ACC112 (cell line): ENCODE measurements around the gene WDR27.
"Not testable (repeated sequence)": the region's sequence is repeated elsewhere in the genome, so short reads cannot be mapped to it uniquely, and the experiment has no call there.

Source experiments
- H2AFZ ChIP-seq: fragments of 200-600 bp; sonication (generic); one replicate; pipeline ENCODE4 v1.6.0; 2017; ENCODE audit warnings: antibody characterized with exemption, low read length; ENCODE audit not compliant: unreplicated experiment
- H3K27ac ChIP-seq: fragments of 200-600 bp; sonication (generic); 2 replicates; pipeline ENCODE4 v1.5.1; 2014; ENCODE audit warnings: low read depth, mild to moderate bottlenecking, antibody characterized with exemption, low read length, moderate library complexity
- H3K27me3 ChIP-seq: fragments of 200-600 bp; sonication (generic); 2 replicates; pipeline ENCODE4 v1.6.1; 2014; ENCODE audit warnings: mild to moderate bottlenecking, antibody characterized with exemption, low read length, moderate library complexity, mixed read lengths; ENCODE audit not compliant: insufficient read depth
- H3K36me3 ChIP-seq: fragments of 200-600 bp; sonication (generic); 2 replicates; pipeline ENCODE4 v1.6.1; 2016; ENCODE audit warnings: mild to moderate bottlenecking, antibody characterized with exemption, low read length, moderate library complexity, mixed read lengths; ENCODE audit not compliant: insufficient read depth
- H3K4me1 ChIP-seq: fragments of 200-600 bp; sonication (generic); one replicate; pipeline ENCODE4 v1.6.1; 2016; ENCODE audit warnings: low read length, mixed read lengths; ENCODE audit not compliant: insufficient read depth, unreplicated experiment, control insufficient read depth
- H3K4me3 ChIP-seq: fragments of 200-600 bp; sonication (generic); 2 replicates; pipeline ENCODE4 v1.5.1; 2014; ENCODE audit warnings: mild to moderate bottlenecking, low read depth, low read length
- H3K79me2 ChIP-seq: fragments of 200-600 bp; sonication (generic); one replicate; pipeline ENCODE4 v1.6.0; 2016; ENCODE audit warnings: low read length; ENCODE audit not compliant: control insufficient read depth, unreplicated experiment, insufficient read depth

Gene WDR27

GRCh38 chr6:169624785-169625184 is 77.0 kb downstream of the WDR27 start:
- Histone ChIP-seq H3K27ac (no peak overlapping the region), H3K27me3 (no peaks in the 10 kb centered on the region), H2AFZ (no peak overlapping the region), H3K4me3 (no peak overlapping the region), H3K4me1 (peaks cover 10% of the 10 kb centered on the region), H3K36me3 (no peaks in the 10 kb centered on the region), H3K79me2 (no peaks in the 10 kb centered on the region)

DNA sequence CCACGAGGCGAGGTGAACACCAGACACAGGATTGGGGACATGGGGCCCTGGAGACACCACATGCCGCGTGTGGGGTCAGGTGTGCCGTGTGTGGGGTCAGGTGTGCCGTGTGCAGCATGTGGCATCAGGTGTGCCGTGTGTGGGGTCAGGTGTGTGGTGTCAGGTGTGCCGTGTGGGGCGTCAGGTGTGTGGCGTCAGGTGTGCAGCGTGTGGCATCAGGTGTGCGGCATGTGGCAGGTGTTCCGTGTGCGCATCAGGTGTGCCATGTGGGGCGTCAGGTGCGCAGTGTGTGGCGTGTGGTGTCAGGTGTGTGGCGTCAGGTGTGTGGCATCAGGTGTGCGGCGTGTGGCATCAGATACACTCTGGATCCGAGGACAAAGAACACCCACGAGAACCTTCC is 77.9 kb downstream of the WDR27 start:
- Histone ChIP-seq H2AFZ (no peak overlapping the region), H3K36me3 (no peaks in the 10 kb centered on the region), H3K4me1 (peaks cover 18% of the 10 kb centered on the region), H3K4me3 (no peak overlapping the region), H3K27ac (no peak overlapping the region), H3K79me2 (no peaks in the 10 kb centered on the region), H3K27me3 (no peaks in the 10 kb centered on the region)

DNA sequence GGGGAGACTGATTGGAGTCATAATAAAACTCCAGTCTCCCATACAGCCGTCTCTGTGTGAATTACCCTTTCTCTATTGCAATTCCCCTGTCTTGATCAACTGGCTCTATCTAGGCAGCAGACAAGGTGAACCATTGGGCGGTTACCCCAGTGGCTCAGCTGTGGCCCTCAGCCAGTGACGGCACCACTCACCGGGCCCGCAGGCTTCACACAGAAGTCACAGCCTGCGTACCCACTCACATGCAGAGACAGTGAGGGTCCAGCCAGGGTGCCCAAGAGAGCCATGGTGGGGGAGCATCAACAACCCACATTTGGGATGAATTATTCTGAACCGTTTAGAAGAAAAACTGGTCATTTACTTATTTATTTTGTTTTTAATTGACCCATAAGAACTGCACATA is 78.5 kb downstream of the WDR27 start:
- H3K79me2 ChIP-seq: no peaks in the 10 kb centered on the region
- no peaks in the 10 kb centered on the region for H3K27me3 ChIP-seq
- no peak overlapping the region for H3K27ac ChIP-seq
- no peak overlapping the region for H2AFZ ChIP-seq
- no peak overlapping the region for H3K4me3 ChIP-seq
- H3K4me1 ChIP-seq: peaks cover 23% of the 10 kb centered on the region
- no peaks in the 10 kb centered on the region for H3K36me3 ChIP-seq

DNA sequence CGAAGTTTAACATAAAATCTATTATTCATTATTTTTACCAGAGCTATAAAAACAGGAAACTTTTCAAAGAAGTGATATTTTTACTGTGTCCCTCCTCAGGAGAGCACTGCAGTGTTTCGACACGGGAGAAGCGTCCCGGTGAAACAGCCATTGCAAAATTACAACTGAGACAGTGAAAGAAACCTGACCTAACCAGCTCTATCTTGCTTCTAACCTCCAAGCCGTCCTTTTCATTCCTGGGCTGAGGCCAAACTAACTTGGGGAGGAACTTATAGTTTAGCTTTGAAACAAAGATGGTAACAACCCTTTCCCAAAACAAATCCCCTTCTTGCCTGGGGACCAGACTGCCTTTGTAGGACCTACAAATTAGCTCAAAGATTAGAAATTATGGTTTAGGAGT is 79.2 kb downstream of the WDR27 start:
- Histone ChIP-seq H3K27me3 (no peaks in the 10 kb centered on the region), H3K4me1 (peaks cover 23% of the 10 kb centered on the region), H3K27ac (no peak overlapping the region), H3K4me3 (no peak overlapping the region), H3K36me3 (no peaks in the 10 kb centered on the region), H3K79me2 (no peaks in the 10 kb centered on the region), H2AFZ (no peak overlapping the region)

- H3K27ac ChIP-seq: no peak overlapping the region
- H3K36me3 ChIP-seq: no peaks in the 10 kb centered on the region
- H2AFZ ChIP-seq: no peak overlapping the region
- no peaks in the 10 kb centered on the region for H3K27me3 ChIP-seq
- H3K4me1 ChIP-seq: peaks cover 23% of the 10 kb centered on the region
- H3K79me2 ChIP-seq: no peaks in the 10 kb centered on the region
- H3K4me3 ChIP-seq: no peak overlapping the region
These were observed 80.5 kb downstream of the WDR27 start for GRCh38 chr6:169621311-169621710.

- no peaks in the 10 kb centered on the region for H3K27me3 ChIP-seq
- no peak overlapping the region for H3K4me3 ChIP-seq
- H3K79me2 ChIP-seq: no peaks in the 10 kb centered on the region
- H2AFZ ChIP-seq: no peak overlapping the region
- peak overlapping the region; percentile 85 for H3K27ac ChIP-seq
- H3K36me3 ChIP-seq: no peaks in the 10 kb centered on the region
- H3K4me1 ChIP-seq: peaks cover 23% of the 10 kb centered on the region
These were observed 81.4 kb downstream of the WDR27 start for GRCh38 chr6:169620171-169621130.

DNA sequence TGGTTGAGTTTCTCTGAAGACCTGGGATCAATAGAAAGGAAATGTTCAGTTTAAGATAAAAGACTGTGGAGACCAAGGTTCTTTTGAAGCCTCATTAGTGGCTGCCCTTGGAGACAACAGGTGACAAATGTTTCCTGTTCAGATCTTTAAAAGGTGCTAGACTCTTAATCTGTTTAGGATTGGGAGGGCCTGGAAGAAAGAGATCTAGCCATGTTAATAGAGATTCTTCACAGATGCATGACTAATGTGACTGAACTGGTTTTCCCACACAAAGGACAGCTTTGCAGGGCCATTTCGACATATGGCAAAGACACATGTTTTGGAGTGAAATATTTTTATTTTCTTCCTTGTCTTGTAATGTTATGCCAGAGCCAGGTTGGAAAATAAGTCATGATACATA is 82.2 kb downstream of the WDR27 start:
- no peaks in the 10 kb centered on the region for H3K79me2 ChIP-seq
- H3K36me3 ChIP-seq: no peaks in the 10 kb centered on the region
- no peak overlapping the region for H2AFZ ChIP-seq
- peak overlapping the region; percentile 85 for H3K27ac ChIP-seq
- H3K4me1 ChIP-seq: peaks cover 23% of the 10 kb centered on the region
- no peak overlapping the region for H3K4me3 ChIP-seq
- H3K27me3 ChIP-seq: no peaks in the 10 kb centered on the region

DNA sequence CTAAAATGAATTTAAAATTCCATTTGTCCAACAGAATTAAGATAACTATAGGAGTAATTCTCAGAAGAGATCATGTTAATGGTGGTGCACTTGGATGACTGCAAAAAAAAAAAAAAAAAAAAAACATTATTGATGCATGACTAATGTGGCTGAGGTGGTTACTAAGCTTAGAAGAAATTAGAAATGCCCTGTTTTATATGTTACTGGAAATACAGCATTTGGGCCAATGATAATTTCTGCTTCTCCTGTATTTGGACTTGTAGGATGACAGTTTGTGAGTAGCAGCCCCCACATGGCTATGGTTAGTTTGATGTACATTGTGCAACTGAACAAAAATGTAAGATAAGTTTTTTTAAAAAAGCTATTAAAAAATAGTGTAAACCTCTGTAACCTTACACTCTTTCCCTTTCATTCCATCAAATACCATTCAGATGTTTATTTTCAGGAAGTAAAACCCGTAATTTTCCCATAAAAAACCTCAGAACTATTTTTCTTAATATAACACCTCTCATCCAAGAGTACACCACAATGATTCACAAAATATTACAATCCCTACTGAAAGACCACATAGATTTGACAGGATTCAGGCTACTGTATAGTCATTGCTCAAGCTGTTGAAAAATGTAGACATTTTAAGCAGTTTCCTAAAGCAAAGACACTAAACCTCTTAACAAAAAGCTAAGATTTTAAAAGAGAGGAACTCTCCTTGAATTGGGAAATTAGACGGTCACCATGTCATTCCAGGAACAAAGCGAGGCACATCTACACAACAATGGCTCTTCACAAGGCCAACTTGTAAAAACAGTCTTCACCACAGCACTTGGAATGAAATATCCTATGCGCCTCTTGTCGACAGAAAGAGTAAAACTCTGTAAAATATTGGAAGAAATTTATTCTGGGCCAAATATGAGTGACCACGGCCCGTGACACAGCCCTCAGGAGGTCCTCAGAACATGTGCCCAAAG is 83.0 kb downstream of the WDR27 start:
- no peaks in the 10 kb centered on the region for H3K27me3 ChIP-seq
- peak overlapping the region; percentile 14; the same call in 1 of the 2 replicates for H3K4me3 ChIP-seq
- no peak overlapping the region for H2AFZ ChIP-seq
- H3K79me2 ChIP-seq: no peaks in the 10 kb centered on the region
- H3K36me3 ChIP-seq: no peaks in the 10 kb centered on the region
- peaks cover 23% of the 10 kb centered on the region for H3K4me1 ChIP-seq
- peak overlapping the region; percentile 85 for H3K27ac ChIP-seq

DNA sequence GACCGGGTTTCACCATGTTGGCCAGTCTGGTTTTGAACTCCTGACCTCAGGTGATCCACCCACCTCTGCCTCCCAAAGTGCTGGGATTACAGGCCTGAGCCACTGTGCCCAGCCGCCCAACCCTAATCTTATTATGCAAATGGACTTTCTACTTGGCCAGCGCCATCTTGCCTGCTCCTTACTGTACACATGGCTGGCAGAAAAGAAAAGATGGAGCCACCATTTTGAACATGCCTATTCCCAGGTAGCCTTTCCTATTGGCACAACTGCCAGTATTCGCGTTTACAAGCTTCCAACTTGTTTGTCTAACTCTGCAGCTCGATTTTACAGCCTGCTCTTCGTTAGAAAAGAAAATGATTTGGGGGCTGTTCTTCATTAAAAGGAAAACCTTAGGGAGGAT is 84.3 kb downstream of the WDR27 start:
- peaks cover 23% of the 10 kb centered on the region for H3K4me1 ChIP-seq
- H3K27ac ChIP-seq: no peak overlapping the region
- no peaks in the 10 kb centered on the region for H3K27me3 ChIP-seq
- no peak overlapping the region for H3K4me3 ChIP-seq
- H3K36me3 ChIP-seq: no peaks in the 10 kb centered on the region
- no peaks in the 10 kb centered on the region for H3K79me2 ChIP-seq
- no peak overlapping the region for H2AFZ ChIP-seq

DNA sequence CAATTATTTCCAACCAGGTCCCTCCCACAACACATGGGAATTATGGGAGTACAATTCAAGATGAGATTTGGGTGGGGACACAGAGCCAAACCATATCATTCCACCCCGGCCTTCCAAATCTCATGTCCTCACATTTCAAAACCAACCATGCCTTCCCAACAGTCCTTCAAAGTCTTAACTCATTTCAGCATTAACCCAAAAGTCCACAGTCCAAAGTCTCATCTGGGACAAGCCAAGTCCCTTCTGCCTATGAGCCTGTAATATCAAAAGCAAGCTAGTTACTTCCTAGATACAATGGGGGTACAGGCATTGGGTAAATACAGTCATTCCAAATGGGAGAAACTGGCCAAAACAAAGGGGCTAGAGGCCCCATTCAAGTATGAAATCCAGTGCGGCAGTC is 93.2 kb downstream of the WDR27 start:
- H3K4me1 ChIP-seq, H3K36me3 ChIP-seq, H3K79me2 ChIP-seq, H3K27ac ChIP-seq, H2AFZ ChIP-seq, H3K4me3 ChIP-seq, H3K27me3 ChIP-seq: not testable (repeated sequence)
